Activated CD8-positive, alpha-beta memory T cell treated with anti-CD3 and anti-CD28 coated beads for 4 hours (primary cell): ENCODE measurements around the gene RPS24.

ENCODE experiments used
- DNase-seq, 2 donors: peaks; one replicate each; pipeline ENCODE4 v3.0.0-alpha.2; 2020; ENCODE audit warnings: low read depth in 2 of 2

Gene RPS24

DNA sequence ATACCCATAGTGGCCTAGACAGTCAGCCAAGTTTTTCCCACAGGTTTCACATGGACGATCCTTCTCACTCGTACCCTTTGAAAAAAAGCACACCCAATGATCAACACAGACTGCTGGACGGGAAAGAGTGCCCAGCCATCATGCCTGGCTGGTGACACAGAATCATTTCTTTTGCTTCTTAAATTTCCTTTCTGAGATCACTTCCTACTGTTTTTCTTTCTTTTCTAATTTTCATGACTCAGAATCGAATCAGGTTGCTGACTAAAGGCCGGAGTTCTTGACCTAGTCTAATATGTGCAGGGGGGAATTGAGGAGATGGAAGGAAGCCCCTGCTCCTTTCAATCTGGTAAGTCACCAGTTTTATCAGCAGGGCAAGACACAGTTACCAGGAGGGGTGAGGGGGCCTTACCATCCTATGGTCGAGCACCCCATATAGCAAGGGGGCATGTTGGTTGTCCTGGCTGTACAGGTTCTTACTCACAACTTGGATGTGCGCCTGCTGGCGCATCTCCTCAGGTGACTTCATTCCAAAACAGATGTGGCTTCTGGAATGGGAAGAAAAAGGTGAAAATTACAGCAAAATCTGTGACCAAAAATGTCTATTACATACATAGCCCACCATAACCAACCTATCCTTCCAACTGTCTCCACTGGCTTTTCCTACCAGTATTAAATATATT lies 7.8 kb upstream of the RPS24 start:
- no peak for DNase-seq

- DNase-seq, result no peak
Measured at GRCh38 chr10:78028438-78029268, 5.0 kb upstream of the RPS24 start.

- DNase-seq, result peak; percentile 85 to 86
Measured at GRCh38 chr10:78029269-78030226, 4.1 kb upstream of the RPS24 start, which contains the start of gene POLR3A. TSS of gene POLR3A (minus strand) at chr10:78029515. CDS start at chr10:78029407, 108 bp downstream.

DNA sequence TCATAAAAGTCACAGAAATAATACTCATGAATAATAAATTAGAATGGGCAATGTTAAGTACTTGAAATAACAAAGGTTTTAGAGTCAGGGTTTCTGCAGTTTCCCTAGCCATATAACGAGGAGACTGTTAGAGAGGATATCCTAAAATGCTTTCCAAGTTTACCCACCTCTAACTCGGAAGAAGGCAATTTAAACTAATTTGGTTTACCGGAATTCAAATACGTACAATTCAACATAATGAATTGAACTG lies 351 bp upstream of the RPS24 start:
- DNase-seq, result no peak

DNA sequence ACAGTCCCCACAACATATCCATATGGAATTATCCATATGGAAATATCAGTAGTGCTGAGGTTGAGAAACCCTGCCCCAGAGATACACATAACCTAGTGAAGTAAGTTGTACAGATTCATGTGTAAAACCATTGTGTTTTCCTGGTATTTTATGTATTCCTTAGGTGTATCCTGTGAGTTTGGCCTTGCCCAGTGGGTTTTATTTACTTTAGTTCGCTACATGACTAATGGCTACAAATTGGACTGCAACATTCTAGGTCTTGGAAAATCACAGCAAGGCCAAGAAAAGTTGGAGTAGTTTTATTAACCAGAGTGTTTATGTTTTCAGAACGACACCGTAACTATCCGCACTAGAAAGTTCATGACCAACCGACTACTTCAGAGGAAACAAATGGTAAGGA lies 1.4 kb downstream of the RPS24 start:
- DNase-seq, result no peak

- DNase-seq, result no peak
Measured at GRCh38 chr10:78035437-78035836, 1.8 kb downstream of the RPS24 start.

DNA sequence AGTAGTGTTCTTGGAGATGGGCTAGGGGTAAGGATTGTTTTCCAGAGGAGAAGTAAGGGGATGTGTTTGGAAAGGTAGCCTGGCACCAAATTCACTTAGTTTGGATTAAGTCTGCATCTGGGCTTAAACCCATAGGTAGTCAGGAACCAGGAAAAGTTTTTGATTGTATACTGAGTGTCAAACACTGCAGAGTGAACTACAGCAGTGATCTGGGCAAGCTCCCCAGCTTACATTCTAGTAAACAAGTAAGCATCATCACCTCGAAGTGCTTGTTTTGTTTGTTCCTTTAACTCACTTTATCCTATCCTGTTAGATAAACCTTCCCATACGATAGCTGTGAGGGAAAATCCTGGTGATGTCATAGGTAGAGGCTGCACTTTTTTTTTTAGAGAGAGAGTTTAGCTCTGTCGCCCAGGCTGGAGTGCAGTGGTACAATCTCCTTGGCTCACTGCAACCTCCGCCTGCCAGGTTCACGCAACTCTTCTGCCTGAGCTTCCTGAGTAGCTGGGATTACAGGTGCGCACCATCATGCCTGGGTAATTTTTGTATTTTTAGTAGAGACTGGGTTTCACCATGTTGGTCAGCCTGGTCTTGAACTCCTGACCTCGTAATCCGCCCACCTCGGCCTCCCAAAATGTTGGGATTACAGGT lies 2.4 kb downstream of the RPS24 start:
- no peak for DNase-seq

GRCh38 chr10:78038105-78038504 lies 4.4 kb downstream of the RPS24 start:
- no peak for DNase-seq

- no peak for DNase-seq
Measured at GRCh38 chr10:78038791-78039547, 5.3 kb downstream of the RPS24 start.

DNA sequence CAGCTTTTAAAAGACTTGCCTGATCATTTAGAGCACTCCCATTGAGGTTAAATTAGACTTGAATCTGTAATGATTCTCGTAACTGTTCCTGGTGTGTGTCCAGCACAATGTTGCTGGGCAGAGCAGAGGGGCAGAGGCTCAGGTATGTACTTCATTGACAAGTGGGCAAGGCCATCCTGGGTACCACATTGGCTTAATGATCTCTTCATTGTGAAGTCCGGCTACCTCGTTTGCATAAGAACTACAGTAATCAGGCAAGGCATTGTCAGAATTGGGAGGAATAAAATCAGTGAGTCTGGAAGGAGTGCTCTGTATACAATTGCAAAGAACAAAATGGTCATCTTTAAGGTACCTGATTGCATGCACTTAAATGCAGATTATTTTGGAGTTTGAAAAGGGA lies 6.1 kb downstream of the RPS24 start:
- DNase-seq, result no peak

DNA sequence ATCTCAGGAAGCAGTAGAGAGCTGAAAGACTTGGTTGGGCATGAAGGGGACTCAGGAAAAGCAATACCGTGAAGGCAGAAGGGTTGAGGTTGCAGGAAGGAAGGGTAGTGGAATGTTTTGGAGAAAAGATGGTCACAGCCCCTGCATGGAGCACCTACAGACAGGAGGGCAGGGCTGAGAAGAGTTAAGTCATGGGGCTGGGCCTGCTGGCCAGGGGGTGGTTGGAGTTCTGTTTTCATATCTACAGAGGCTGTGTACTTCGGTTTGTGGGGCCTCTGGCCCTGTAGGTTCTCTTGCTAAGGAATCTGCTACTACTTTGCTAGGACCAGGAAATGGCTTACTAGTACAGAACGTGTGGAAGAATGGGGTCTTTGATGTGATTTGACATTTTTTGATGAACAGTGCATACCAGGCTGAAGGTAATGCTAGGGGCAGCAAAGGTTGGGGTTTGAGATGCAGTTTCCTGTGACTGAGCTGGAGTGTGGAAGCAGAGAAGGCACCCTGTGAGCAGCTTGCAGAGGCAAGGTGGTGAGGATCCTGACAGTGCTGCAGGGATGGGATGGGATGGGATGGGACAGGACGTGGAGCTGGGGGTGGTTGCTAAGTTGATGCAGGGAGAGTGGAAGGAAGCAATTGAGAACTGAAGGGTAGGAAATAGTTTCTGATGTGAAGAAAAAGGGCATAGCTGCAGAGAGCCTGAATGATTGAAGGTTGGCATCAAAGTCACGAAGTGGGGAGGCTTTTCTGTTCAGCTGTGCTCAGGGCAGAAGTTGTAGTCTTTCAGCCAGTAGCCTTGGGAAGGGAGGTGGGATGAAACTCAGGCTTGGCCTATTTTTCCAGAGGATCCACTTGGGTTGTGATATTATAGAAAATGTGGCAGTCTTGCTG lies 7.8 kb downstream of the RPS24 start:
- DNase-seq, result no peak

DNA sequence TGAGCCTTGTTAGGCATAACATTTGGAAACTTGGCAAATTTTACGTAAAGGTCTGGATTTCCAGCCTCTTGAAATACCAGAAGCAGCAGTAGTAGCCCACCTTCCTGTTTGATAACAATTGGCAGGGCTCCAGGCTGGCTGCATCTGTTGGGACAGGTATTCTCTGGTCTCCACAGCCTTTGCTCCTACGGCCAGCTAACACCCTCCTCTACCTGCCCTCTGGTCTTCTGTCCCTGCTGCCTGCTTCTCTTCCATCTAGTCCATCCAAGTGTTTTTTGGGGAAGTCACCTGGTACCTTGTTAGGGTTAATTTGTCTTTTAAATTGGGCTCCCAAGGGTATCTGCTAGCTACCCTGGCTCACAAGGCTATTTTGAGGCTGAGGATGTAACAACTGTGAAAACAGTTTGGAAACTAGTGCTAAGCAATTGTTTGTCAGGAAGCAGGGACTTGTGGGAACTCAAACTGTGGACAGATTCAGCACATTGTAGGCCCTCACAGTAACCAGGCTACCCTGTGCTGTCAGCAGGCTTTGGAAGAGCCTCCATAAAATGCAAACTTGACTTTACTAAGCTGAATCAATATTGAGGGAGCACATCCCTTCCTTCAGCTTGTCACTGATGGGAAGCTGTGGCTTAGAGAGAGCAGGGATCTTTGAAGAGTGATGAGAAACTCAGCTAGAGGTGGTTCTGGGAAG lies 8.5 kb downstream of the RPS24 start:
- DNase-seq, result no peak

- DNase-seq, result no peak
Measured at GRCh38 chr10:78042752-78043104, 9.1 kb downstream of the RPS24 start.

GRCh38 chr10:78044179-78044578 lies 10.5 kb downstream of the RPS24 start:
- DNase-seq, result no peak

DNA sequence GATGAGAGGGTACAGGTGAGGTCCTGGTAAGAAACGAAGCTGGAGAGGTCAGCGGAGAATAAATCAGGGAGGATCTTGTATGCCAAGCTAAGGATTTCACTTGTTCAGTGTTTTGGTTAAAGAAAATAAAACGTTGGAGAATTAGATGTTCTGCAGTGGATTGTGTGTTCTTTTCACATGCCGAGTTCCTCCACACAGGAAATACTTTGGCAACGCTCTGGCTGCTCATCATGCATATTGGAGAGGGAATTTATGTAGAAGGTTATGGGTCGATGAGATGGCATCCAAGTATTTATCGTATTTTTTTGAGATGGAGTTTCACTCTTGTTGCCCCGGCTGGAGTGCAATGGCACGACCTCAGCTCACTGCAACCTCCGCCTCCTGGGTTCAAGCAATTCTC lies 11.0 kb downstream of the RPS24 start:
- DNase-seq, result no peak

GRCh38 chr10:78045237-78045636 lies 11.6 kb downstream of the RPS24 start:
- DNase-seq, result no peak

DNA sequence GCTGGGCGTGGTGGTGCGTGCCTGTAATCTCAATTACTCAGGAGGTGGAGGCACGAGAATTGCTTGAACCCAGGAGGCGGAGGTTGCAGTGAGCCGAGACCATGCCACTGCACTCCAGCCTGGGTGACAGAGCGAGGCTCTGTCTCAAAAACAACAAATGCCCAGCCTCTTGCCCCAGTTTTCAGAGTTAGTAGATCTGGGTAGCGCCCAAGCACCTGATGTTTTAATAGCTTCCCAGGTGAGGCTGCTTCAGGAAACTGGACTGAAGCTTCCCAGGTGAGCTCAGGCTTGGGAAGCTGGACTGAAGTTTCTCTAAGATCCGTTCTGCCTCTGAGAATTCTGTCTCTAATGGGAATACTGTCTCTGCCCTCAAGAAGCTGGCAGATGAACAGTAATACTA lies 12.2 kb downstream of the RPS24 start:
- DNase-seq, result no peak

DNA sequence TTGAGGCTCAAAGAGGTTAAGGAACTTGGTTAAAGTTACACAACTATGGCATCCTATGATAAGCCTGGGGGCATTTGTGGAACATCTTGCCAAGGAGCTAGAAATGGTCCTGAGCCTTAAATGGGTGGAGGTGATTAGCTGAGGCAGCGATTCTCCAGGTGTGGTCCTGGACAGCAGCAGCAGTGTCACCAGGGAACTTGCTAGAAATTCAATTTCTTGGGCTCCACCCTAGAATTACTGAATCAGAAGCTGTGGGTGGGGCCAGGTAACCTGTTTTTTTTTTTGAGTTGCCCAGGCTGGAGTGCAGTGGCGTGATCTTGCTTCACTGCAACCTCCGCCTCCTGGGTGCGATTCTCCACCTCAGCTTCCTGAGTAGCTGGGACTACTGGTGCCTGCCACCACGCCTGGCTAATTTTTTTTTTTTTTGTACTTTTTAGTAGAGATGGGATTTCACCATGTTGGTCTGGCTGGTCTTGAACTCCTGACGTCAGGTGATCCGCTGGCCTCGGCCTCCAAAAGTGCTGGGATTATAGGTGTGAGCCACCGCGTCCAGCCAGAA lies 13.1 kb downstream of the RPS24 start:
- no peak for DNase-seq

GRCh38 chr10:78047314-78047891 lies 13.7 kb downstream of the RPS24 start:
- DNase-seq, result peak; percentile 56 to 59
